ENCODE results near the gene NOP53.

DNA sequence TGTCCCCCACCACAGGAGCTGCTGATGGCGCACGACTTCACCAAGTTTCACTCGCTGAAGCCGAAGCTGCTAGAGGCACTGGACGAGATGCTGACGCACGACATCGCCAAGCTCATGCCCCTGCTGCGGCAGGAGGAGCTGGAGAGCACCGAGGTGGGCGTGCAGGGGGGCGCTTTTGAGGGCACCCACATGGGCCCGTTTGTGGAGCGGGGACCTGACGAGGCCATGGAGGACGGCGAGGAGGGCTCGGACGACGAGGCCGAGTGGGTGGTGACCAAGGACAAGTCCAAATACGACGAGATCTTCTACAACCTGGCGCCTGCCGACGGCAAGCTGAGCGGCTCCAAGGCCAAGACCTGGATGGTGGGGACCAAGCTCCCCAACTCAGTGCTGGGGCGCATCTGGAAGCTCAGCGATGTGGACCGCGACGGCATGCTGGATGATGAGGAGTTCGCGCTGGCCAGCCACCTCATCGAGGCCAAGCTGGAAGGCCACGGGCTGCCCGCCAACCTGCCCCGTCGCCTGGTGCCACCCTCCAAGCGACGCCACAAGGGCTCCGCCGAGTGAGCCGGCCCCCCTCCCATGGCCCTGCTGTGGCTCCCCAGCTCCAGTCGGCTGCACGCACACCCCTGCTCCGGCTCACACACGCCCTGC is 4.4 kb upstream of the NOP53 start:
- TF ChIP-seq, protein P1, sequence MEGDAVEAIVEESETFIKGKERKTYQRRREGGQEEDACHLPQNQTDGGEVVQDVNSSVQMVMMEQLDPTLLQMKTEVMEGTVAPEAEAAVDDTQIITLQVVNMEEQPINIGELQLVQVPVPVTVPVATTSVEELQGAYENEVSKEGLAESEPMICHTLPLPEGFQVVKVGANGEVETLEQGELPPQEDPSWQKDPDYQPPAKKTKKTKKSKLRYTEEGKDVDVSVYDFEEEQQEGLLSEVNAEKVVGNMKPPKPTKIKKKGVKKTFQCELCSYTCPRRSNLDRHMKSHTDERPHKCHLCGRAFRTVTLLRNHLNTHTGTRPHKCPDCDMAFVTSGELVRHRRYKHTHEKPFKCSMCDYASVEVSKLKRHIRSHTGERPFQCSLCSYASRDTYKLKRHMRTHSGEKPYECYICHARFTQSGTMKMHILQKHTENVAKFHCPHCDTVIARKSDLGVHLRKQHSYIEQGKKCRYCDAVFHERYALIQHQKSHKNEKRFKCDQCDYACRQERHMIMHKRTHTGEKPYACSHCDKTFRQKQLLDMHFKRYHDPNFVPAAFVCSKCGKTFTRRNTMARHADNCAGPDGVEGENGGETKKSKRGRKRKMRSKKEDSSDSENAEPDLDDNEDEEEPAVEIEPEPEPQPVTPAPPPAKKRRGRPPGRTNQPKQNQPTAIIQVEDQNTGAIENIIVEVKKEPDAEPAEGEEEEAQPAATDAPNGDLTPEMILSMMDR (IDR thresholded peaks at IDR 0.05; ENCODE audit: low read depth, low read length, missing input control) = no peak
- TF ChIP-seq, protein P2, sequence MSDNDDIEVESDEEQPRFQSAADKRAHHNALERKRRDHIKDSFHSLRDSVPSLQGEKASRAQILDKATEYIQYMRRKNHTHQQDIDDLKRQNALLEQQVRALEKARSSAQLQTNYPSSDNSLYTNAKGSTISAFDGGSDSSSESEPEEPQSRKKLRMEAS (IDR thresholded peaks at IDR 0.05) = no peak
- TF ChIP-seq GABPA (IDR thresholded peaks at IDR 0.05 in 1 of 2, conservative IDR thresholded peaks at IDR 0.05 in 1 of 2) (no peak), FOXA1 (IDR thresholded peaks at IDR 0.05) (no peak), HNF4G (IDR thresholded peaks at IDR 0.05) (no peak), RAD21 (IDR thresholded peaks at IDR 0.05) (no peak)
- TF ChIP-seq, protein P3, sequence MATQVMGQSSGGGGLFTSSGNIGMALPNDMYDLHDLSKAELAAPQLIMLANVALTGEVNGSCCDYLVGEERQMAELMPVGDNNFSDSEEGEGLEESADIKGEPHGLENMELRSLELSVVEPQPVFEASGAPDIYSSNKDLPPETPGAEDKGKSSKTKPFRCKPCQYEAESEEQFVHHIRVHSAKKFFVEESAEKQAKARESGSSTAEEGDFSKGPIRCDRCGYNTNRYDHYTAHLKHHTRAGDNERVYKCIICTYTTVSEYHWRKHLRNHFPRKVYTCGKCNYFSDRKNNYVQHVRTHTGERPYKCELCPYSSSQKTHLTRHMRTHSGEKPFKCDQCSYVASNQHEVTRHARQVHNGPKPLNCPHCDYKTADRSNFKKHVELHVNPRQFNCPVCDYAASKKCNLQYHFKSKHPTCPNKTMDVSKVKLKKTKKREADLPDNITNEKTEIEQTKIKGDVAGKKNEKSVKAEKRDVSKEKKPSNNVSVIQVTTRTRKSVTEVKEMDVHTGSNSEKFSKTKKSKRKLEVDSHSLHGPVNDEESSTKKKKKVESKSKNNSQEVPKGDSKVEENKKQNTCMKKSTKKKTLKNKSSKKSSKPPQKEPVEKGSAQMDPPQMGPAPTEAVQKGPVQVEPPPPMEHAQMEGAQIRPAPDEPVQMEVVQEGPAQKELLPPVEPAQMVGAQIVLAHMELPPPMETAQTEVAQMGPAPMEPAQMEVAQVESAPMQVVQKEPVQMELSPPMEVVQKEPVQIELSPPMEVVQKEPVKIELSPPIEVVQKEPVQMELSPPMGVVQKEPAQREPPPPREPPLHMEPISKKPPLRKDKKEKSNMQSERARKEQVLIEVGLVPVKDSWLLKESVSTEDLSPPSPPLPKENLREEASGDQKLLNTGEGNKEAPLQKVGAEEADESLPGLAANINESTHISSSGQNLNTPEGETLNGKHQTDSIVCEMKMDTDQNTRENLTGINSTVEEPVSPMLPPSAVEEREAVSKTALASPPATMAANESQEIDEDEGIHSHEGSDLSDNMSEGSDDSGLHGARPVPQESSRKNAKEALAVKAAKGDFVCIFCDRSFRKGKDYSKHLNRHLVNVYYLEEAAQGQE (IDR thresholded peaks at IDR 0.05) = no peak
